Mononuclear cell (primary cell): ENCODE data around the gene MRPL51. TPM values are rescaled to one million over a fixed set of nuclear protein-coding genes. Genes with fewer than 3 reads are reported as not detected.
A peak's percentile ranks its signal among the peaks of the same experiment; 100 is the strongest.

ENCODE experiments used
- H3K27me3 ChIP-seq: 2 replicates; pipeline ENCODE4 v1.6.0; 2011; ENCODE audit warnings: low read length, control low read depth; ENCODE audit not compliant: insufficient read depth
- H3K4me1 ChIP-seq: 2 replicates; pipeline ENCODE4 v1.5.1; 2011; ENCODE audit warnings: mild to moderate bottlenecking, low read length, control low read depth; ENCODE audit not compliant: insufficient read depth
- H3K4me3 ChIP-seq: 2 replicates; pipeline ENCODE4 v1.5.1; 2011; ENCODE audit warnings: mild to moderate bottlenecking, low read length, moderate library complexity
- H3K9me3 ChIP-seq: 2 replicates; pipeline ENCODE4 v1.5.1; 2011; ENCODE audit warnings: low read depth, mild to moderate bottlenecking, control low read depth, low read length
- total RNA-seq: library from RNA; depleted of rRNA; stranded (reverse); fragments of >200 nt; gene quantifications from one replicate; pipeline ENCODE4 v1.2.3, GENCODE V29; 2012

MRPL51 gene
- total RNA-seq, 1 donor, result 14.7 TPM

GRCh38 chr12:6462234-6462995, 30.6 kb downstream of the MRPL51 start:
- Histone ChIP-seq H3K4me3 (no peak overlapping the region), H3K27me3 (no peaks in the 10 kb centered on the region), H3K9me3 (no peaks in the 10 kb centered on the region), H3K4me1 (peaks cover 82% of the 10 kb centered on the region)

DNA sequence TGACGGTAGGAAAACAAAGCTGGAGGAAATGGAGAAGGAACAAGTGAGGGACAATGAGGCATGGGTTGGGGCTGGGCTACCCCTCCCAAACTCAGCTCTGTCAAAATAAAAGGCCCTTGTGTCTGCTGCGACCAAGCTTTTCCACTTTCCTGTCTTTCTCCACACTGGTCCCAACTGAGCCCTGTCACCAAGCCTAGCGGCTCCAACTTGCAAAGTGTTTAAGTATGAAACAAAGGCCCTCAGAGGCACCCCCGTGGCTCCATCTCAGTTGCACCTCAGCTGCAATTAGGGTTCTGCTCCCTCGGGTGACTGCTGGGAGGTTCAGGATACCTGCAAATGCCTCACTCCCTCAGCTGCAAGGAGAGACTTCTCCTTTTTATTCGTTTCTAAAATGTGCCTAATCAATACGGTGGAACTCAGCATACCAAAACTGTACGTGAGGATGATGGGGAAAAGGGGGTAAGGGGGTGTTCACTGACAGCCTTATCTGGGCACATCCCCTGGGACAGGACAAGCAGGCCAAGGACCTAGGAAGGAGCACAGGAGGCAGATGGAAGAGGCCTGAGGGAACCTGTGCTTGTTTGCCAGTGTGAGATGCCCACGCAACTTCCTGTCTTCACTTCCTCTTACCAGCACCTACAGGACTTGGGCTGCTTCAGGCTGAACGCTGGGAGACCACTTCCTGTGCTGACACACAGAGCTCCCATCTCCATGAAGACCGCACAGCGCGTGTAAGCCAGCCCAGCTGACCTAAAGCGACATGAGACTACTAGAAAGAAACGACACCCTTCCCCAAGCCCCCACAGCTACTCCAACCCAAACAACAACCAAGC, 31.4 kb downstream of the MRPL51 start:
- Histone ChIP-seq H3K4me3 (no peak overlapping the region), H3K9me3 (no peaks in the 10 kb centered on the region), H3K27me3 (no peaks in the 10 kb centered on the region), H3K4me1 (peaks cover 85% of the 10 kb centered on the region)

DNA sequence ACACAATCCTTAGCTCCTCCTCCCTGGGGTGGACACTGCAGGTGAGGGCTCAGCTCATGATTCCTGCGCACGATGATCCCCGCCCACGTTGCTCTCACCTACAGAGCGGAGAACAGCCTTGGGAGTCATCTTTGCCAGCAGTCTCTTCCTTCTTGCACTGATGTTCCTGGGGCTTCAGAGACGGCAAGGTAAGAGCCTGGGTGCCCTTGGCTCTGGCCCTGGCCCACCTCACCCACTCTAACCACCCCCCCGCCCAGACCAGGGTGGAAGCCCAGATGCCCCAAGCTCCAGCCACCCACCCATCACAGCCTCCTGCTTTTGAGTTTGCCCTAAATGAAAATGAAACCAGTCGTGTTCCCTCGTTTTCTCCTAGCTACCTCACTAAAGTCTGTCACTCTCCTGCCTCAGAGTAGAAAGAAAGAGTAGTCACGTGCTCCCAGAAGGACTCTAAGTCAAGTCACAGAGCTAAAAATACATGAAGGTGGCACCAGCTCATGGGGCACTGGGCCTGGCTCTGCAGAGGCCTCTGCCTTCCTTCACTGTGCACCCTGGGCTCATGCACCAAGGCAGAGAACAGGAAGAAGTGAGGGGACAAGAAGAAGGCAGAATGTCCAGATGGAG, 32.2 kb downstream of the MRPL51 start:
- H3K27me3 ChIP-seq, result no peaks in the 10 kb centered on the region
- no peaks in the 10 kb centered on the region for H3K9me3 ChIP-seq
- peaks cover 78% of the 10 kb centered on the region for H3K4me1 ChIP-seq
- H3K4me3 ChIP-seq, result no peak overlapping the region

GRCh38 chr12:6459004-6459337, 34.1 kb downstream of the MRPL51 start:
- Histone ChIP-seq H3K9me3 (no peaks in the 10 kb centered on the region), H3K27me3 (no peaks in the 10 kb centered on the region), H3K4me3 (no peak overlapping the region), H3K4me1 (peaks cover 66% of the 10 kb centered on the region)

GRCh38 chr12:6458281-6459003, 34.6 kb downstream of the MRPL51 start:
- Histone ChIP-seq H3K4me1 (peaks cover 65% of the 10 kb centered on the region), H3K9me3 (no peaks in the 10 kb centered on the region), H3K27me3 (no peaks in the 10 kb centered on the region), H3K4me3 (no peak overlapping the region)

GRCh38 chr12:6457220-6457945, 35.7 kb downstream of the MRPL51 start:
- peaks cover 65% of the 10 kb centered on the region for H3K4me1 ChIP-seq
- no peak overlapping the region for H3K4me3 ChIP-seq
- H3K9me3 ChIP-seq, result no peaks in the 10 kb centered on the region
- no peaks in the 10 kb centered on the region for H3K27me3 ChIP-seq

DNA sequence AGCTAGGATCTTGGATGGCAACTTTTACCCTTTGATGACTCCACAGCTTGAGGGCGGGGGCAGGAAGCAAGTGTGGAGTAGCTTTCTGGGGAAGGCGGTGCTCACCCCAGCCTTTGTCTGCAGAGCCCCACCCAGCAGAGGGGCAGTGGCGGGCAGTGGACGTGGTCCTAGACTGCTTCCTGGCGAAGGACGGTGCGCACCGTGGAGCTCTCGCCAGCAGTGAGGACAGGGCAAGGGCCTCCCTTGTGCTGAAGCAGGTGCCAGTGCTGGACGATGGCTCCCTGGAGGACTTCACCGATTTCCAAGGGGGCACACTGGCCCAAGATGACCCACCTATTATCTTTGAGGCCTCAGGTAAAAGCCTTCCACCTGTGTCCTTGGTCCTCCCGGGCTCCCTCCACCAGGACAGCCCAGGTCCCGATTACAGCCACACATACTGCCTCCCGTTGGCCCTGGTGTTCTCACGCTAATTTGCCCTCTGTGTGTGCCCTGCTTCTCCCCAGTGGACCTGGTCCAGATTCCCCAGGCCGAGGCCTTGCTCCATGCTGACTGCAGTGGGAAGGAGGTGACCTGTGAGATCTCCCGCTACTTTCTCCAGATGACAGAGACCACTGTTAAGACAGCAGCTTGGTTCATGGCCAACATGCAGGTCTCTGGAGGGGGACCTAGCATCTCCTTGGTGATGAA, 40.0 kb downstream of the MRPL51 start:
- H3K4me1 ChIP-seq, result peaks cover 49% of the 10 kb centered on the region
- H3K27me3 ChIP-seq, result no peaks in the 10 kb centered on the region
- H3K9me3 ChIP-seq, result no peaks in the 10 kb centered on the region
- peak overlapping the region; percentile 83 for H3K4me3 ChIP-seq

DNA sequence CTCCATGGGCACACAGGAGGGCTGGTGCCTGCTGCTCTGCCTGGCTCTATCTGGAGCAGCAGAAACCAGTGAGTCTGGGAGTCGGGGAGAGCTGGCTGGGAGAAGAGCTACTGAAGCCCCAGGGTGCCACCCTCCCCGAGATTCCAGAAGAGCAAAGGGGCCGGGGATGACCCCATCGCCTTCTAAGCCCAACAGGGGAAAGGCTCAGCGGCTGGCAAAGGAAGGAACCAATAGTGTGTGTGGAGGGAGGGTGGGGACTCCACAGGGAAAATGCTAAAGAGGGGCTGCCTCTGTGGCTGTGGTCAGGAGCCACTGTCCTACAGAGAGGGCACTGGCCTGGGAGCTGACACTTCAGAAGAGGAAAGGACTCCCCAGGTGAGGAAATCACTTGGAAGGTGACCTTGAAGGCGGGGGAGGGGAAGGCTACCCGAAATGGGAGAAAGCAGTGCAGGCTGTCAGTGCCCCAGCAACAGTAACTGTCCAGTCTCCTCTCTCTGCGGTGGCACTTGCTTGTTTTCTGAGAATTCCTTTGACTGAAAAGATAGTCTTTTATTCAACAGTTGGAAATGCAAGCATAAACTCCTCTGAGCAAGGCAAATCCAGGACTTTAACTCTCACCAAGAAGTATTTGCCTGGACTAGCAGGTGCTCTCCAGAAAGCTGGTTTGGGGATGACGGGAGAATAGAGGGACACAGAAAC, 40.7 kb downstream of the MRPL51 start:
- H3K9me3 ChIP-seq, result no peaks in the 10 kb centered on the region
- no peaks in the 10 kb centered on the region for H3K27me3 ChIP-seq
- H3K4me3 ChIP-seq, result peak overlapping the region; percentile 83
- peaks cover 52% of the 10 kb centered on the region for H3K4me1 ChIP-seq

- H3K9me3 ChIP-seq, result no peaks in the 10 kb centered on the region
- peak within 1 kb of the TSS; percentile 83 for H3K4me3 ChIP-seq
- peaks cover 54% of the 10 kb centered on the region for H3K4me1 ChIP-seq
- no peaks in the 10 kb centered on the region for H3K27me3 ChIP-seq
These were observed 41.5 kb downstream of the MRPL51 start, which contains the start of gene TAPBPL for GRCh38 chr12:6451348-6452244. Gene TAPBPL (plus strand): TSS chr12:6452042. CDS start chr12:6452249, 207 bp downstream.

DNA sequence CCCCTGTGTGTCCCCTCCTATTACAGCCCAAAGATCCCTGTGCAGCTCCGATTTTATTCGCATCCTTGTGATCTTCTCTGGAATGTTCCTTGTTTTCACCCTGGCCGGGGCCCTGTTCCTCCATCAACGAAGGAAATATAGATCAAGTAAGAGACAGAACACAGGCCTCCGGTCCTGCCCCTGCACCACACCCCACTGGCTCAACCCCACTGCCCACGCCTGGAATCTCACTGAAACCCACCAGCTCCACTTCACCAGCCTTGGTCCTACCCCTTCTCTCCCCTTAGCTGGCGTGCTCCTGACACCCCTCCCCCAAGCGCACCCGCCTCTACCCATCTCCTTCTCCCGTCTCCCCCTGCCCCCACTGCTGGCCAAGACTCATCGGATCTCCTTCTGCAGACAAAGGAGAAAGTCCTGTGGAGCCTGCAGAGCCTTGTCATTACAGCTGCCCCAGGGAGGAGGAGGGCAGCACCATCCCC, 42.2 kb downstream of the MRPL51 start:
- peaks cover 58% of the 10 kb centered on the region for H3K4me1 ChIP-seq
- peak overlapping the region; percentile 83 for H3K4me3 ChIP-seq
- H3K27me3 ChIP-seq, result no peaks in the 10 kb centered on the region

DNA sequence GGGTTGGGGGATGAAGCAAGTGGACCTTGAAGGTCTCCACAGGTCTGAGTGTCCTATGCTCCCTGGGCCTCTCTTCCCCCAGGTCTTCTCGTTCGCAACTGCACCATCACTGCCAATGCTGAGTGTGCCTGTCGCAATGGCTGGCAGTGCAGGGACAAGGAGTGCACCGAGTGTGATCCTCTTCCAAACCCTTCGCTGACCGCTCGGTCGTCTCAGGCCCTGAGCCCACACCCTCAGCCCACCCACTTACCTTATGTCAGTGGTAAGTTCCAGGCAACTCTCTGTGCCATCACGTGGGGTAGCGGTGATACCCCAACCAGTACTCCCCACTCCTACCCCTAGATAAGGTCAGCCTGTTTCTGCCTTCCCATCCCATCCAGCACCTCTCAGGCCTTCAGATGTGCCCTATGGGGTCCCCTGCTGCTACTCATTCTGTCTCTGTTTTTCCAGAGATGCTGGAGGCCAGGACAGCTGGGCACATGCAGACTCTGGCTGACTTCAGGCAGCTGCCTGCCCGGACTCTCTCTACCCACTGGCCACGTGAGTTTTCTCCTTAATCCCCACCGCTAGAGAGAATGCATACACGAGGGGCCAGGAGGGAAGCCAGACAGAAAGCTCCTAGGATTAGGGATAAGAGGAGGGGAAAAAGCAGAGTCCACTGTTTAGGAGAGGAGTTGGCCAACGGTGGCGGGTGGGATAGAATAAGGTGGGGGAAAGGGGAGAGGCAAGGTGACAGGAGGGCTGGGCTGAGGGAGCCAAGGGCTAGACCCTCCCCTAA, 42.8 kb downstream of the MRPL51 start:
- no peaks in the 10 kb centered on the region for H3K9me3 ChIP-seq
- H3K4me1 ChIP-seq, result peaks cover 62% of the 10 kb centered on the region
- H3K4me3 ChIP-seq, result no peak overlapping the region

More for the DNA sequence above, 42.2 kb downstream of the MRPL51 start:
- no peaks in the 10 kb centered on the region for H3K9me3 ChIP-seq

More for the DNA sequence above, 42.8 kb downstream of the MRPL51 start:
- no peaks in the 10 kb centered on the region for H3K27me3 ChIP-seq
